ENCODE measurements around the gene TNKS2.

Gene TNKS2

GRCh38 chr10:91885362-91886079 is 87.3 kb downstream of the TNKS2 start:
- TF ChIP-seq REST (IDR thresholded peaks at IDR 0.05; ENCODE audit: low read depth), result no peak
- no peak for TF ChIP-seq MAX (IDR thresholded peaks at IDR 0.05)
- TF ChIP-seq EP300 (IDR thresholded peaks at IDR 0.05; ENCODE audit: borderline replicate concordance), result no peak
- no peak for TF ChIP-seq TEAD4 (IDR thresholded peaks at IDR 0.05)
- no peak for TF ChIP-seq USF1 (IDR thresholded peaks at IDR 0.05)
- TF ChIP-seq RAD21 (IDR thresholded peaks at IDR 0.05; ENCODE audit: low read depth), result no peak

- TF ChIP-seq CEBPB (IDR thresholded peaks at IDR 0.05) (no peak), USF1 (IDR thresholded peaks at IDR 0.05) (no peak), NFIC (IDR thresholded peaks at IDR 0.05) (no peak), EGR1 (IDR thresholded peaks at IDR 0.05) (no peak), MAX (IDR thresholded peaks at IDR 0.05) (no peak), ZBTB7A (IDR thresholded peaks at IDR 0.05; ENCODE audit: low read depth) (no peak), FOXM1 (IDR thresholded peaks at IDR 0.05; ENCODE audit: borderline replicate concordance, low read depth) (no peak), TAF1 (IDR thresholded peaks at IDR 0.05; ENCODE audit: low read depth) (no peak), REST (IDR thresholded peaks at IDR 0.05; ENCODE audit: low read depth) (no peak), RAD21 (IDR thresholded peaks at IDR 0.05; ENCODE audit: low read depth) (no peak)
These were observed 88.7 kb downstream of the TNKS2 start for GRCh38 chr10:91886954-91887271.

GRCh38 chr10:91887272-91888076 is 89.2 kb downstream of the TNKS2 start:
- TF ChIP-seq TAF1 (IDR thresholded peaks at IDR 0.05; ENCODE audit: low read depth) (peak; percentile 40; the same call in 1 of the 2 replicates), USF1 (IDR thresholded peaks at IDR 0.05) (peak; percentile 78), TEAD4 (IDR thresholded peaks at IDR 0.05) (peak; percentile 77), CREB1 (IDR thresholded peaks at IDR 0.05; ENCODE audit: low read depth) (no peak), YY1 (IDR thresholded peaks at IDR 0.05; ENCODE audit: low read depth) (peak; percentile 71), REST (IDR thresholded peaks at IDR 0.05; ENCODE audit: low read depth) (no peak), CEBPB (IDR thresholded peaks at IDR 0.05) (no peak), EP300 (IDR thresholded peaks at IDR 0.05; ENCODE audit: borderline replicate concordance) (peak; percentile 55; the same call in 1 of the 2 replicates), RAD21 (IDR thresholded peaks at IDR 0.05; ENCODE audit: low read depth) (no peak), FOXM1 (IDR thresholded peaks at IDR 0.05; ENCODE audit: borderline replicate concordance, low read depth) (no peak), ZBTB7A (IDR thresholded peaks at IDR 0.05; ENCODE audit: low read depth) (peak; percentile 94), TCF12 (IDR thresholded peaks at IDR 0.05; ENCODE audit: low read depth) (0 out of 2 replicates have a peak, but pooled peaks have one; percentile 42), NFIC (IDR thresholded peaks at IDR 0.05) (no peak), EGR1 (IDR thresholded peaks at IDR 0.05) (peak; percentile 18; the same call in 1 of the 2 replicates), MAX (IDR thresholded peaks at IDR 0.05) (peak; percentile 91)

Measured in Ishikawa (cell line).